A549 treated with DMSO at 1 μM for 4 hours (cell line): ENCODE results near the gene NDP. TPM values are rescaled to one million over a fixed set of nuclear protein-coding genes. Genes with fewer than 3 reads are reported as not detected.

Experiments
- total RNA-seq: library from RNA; stranded (reverse); fragments of 200-300 nt; extraction: Qiagen RNA extraction; gene quantifications from 5 replicates; pipeline ENCODE4 v1.2.3, GENCODE V29; 2022; ENCODE audit warnings: low read depth

Gene NDP
- total RNA-seq: not detected in 5 replicates

GRCh38 chrX:43973249-43974099, at the start of gene NDP:
NDP (minus strand) TSS chrX:43973390; CDS start chrX:43958645, 14,745 bp downstream.

Other genes starting within 250 kb of the NDP start
- gene MAOB, start 90.9 kb downstream of the NDP start, total RNA-seq: 0.07 to 0.25 TPM (median 0.12 TPM) in 4 of 5 replicates, not detected in the other